GM19397 (cell line): ENCODE data around the gene C7orf25.
A peak's percentile ranks its signal among the peaks of the same experiment; 100 is the strongest.

Experiments used
- ATAC-seq: cut with Tn5 transposase; IDR thresholded peaks from one replicate; pipeline ENCODE4 v1.9.1; 2021; ENCODE audit warnings: mild to moderate bottlenecking, moderate library complexity; ENCODE audit not compliant: unreplicated experiment

The C7orf25 gene

GRCh38 chr7:42911454-42912447, at the start of gene C7orf25:
C7orf25 (minus strand) TSS chr7:42912070; CDS start chr7:42910900, 1,170 bp downstream.
- peak; percentile 93 for ATAC-seq

- ATAC-seq: no peak
These were observed 49.3 kb upstream of the C7orf25 start for GRCh38 chr7:42961170-42961569.

GRCh38 chr7:42960762-42961161, 48.9 kb upstream of the C7orf25 start:
- no peak for ATAC-seq

GRCh38 chr7:42959549-42959948, 47.7 kb upstream of the C7orf25 start:
- no peak for ATAC-seq

GRCh38 chr7:42956062-42956461, 44.2 kb upstream of the C7orf25 start:
- ATAC-seq: no peak

GRCh38 chr7:42953994-42954393, 42.1 kb upstream of the C7orf25 start:
- ATAC-seq: no peak

GRCh38 chr7:42952328-42952727, 40.5 kb upstream of the C7orf25 start:
- no peak for ATAC-seq

GRCh38 chr7:42950417-42950816, 38.5 kb upstream of the C7orf25 start:
- ATAC-seq: no peak

GRCh38 chr7:42947521-42947920, 35.7 kb upstream of the C7orf25 start:
- no peak for ATAC-seq

- ATAC-seq: no peak
These were observed 34.7 kb upstream of the C7orf25 start for GRCh38 chr7:42946627-42946950.

GRCh38 chr7:42945821-42946626, 34.2 kb upstream of the C7orf25 start:
- peak; percentile 52 for ATAC-seq

GRCh38 chr7:42940985-42941847, 29.3 kb upstream of the C7orf25 start:
- ATAC-seq: no peak

- no peak for ATAC-seq
These were observed 27.8 kb upstream of the C7orf25 start for GRCh38 chr7:42939457-42940240.

- ATAC-seq: no peak
These were observed 24.0 kb upstream of the C7orf25 start for GRCh38 chr7:42935861-42936260.

- no peak for ATAC-seq
These were observed 22.4 kb upstream of the C7orf25 start for GRCh38 chr7:42934291-42934690.

- no peak for ATAC-seq
These were observed 21.1 kb upstream of the C7orf25 start for GRCh38 chr7:42932811-42933591.

- peak; percentile 100 for ATAC-seq
These were observed 20.2 kb upstream of the C7orf25 start, which contains the start of the genes MRPL32 and PSMA2 for GRCh38 chr7:42931834-42932651. MRPL32 (plus strand) TSS chr7:42932376; CDS start chr7:42932387, 11 bp downstream. PSMA2 (minus strand) TSS chr7:42932174; CDS start chr7:42932158, 16 bp downstream.

- no peak for ATAC-seq
These were observed 19.6 kb upstream of the C7orf25 start for GRCh38 chr7:42931447-42931833.
